ENCODE data around the gene TTLL1. TPM values are rescaled to one million over a fixed set of nuclear protein-coding genes. Genes with fewer than 3 reads are reported as not detected.

The TTLL1 gene
- total and polyA plus RNA-seq, 2 of the 4 experiments (the other 2 are of a cell fraction): 10.8 to 13.2 TPM

- H3K4me2 ChIP-seq (ENCODE audit: low read depth, low read length): no peak overlapping the region
- BruUV-seq (replicated peaks): no TSS peak
- no peak overlapping the region for H3K27ac ChIP-seq (ENCODE audit: insufficient read depth, low read length)
- H3K4ac ChIP-seq (ENCODE audit: low read depth, low read length): no peak overlapping the region
- ChIA-PET CTCF (no interaction called here), POLR2A (ENCODE audit: unreplicated experiment) (no interaction called here)
- no peak overlapping the region for H2AFZ ChIP-seq (replicated peaks; ENCODE audit: low read length, poor library complexity)
- H3K4me1 ChIP-seq (ENCODE audit: control insufficient read depth, insufficient read depth, low read length): no peaks in the 10 kb centered on the region
- H3K9me3 ChIP-seq (ENCODE audit: control insufficient read depth, insufficient read depth, low read length): no peaks in the 10 kb centered on the region
- no peaks in the 10 kb centered on the region for H3K27me3 ChIP-seq (ENCODE audit: control insufficient read depth, insufficient read depth, low read length)
- no peak overlapping the region for H2BK120ac ChIP-seq (ENCODE audit: low read depth, low read length)
- H4K20me1 ChIP-seq (ENCODE audit: insufficient read depth, low read length): no peaks in the 10 kb centered on the region; the same call in 1 of the 2 replicates
- H3K9me1 ChIP-seq (ENCODE audit: insufficient read depth, low read length): no peaks in the 10 kb centered on the region
- no peak overlapping the region for H3K4me3 ChIP-seq (ENCODE audit: insufficient read depth, low read depth, low read length)
- H2BK5ac ChIP-seq (ENCODE audit: low read depth, low read length, poor library complexity, severe bottlenecking): no peak overlapping the region
- no peak overlapping the region for H3K9ac ChIP-seq (ENCODE audit: low read depth, low read length)
- no peak overlapping the region for H3K14ac ChIP-seq (replicated peaks; ENCODE audit: low read depth, low read length)
- H3K56ac ChIP-seq (ENCODE audit: extremely low read depth, insufficient read depth, low read length): no peak overlapping the region
- H3K23ac ChIP-seq (ENCODE audit: low read depth, low read length): no peak overlapping the region
- in situ Hi-C loops (cut with MboI; ENCODE audit: low sequenced_read_pairs): no loop called here
- H3K36me3 ChIP-seq (ENCODE audit: control insufficient read depth, insufficient read depth, low read length): peaks cover 43% of the 10 kb centered on the region
- intact Hi-C loops (cut with micrococcal nuclease): no loop called here
- no peak overlapping the region for H2AK5ac ChIP-seq (ENCODE audit: low read depth, low read length)
- no peak overlapping the region for H2BK20ac ChIP-seq (ENCODE audit: low read depth, low read length)
- no peak overlapping the region for H2BK15ac ChIP-seq (ENCODE audit: low read depth, low read length)
- dilution Hi-C loops (cut with HindIII; ENCODE audit: low sequenced_read_pairs, unreplicated experiment): no loop called here
- H3K18ac ChIP-seq (ENCODE audit: low read depth, low read length): no peak overlapping the region
- 92% methylated on average over 2 of the region's 4 CpGs; no CpG with 5 or more reads in 1 of the 2 experiments for WGBS, 2 experiments (ENCODE audit: extremely low coverage in 2 of 2, insufficient read length in 1 of 2)
- H2AK9ac ChIP-seq (replicated peaks; ENCODE audit: low read depth, low read length, poor library complexity): no peak overlapping the region
- ATAC-seq (ENCODE audit: low read depth) (no peak), DNase-seq (no peak)
- no peak overlapping the region for H4K91ac ChIP-seq (ENCODE audit: insufficient read depth, low read depth, low read length)
- H3K79me1 ChIP-seq (ENCODE audit: low read depth in 1 of 2, low read length in 2 of 2): peaks cover 0 to 5% of the 10 kb centered on the region in 2 experiments; a peak in 1 of 4 replicates
- no peak overlapping the region for H4K5ac ChIP-seq (ENCODE audit: low read depth, low read length)
- no peak overlapping the region for H4K8ac ChIP-seq (ENCODE audit: low read depth in 2 of 2, low read length in 2 of 2)
- no peak for TF ChIP-seq CHD1 (IDR thresholded peaks at IDR 0.05; ENCODE audit: low read depth, low read length)
- no peak for TF ChIP-seq CEBPB (IDR thresholded peaks at IDR 0.05; ENCODE audit: low read depth, low read length)
- TF ChIP-seq SMC3 (IDR thresholded peaks at IDR 0.05; ENCODE audit: low read depth, low read length): no peak
- TF ChIP-seq ELK1 (IDR thresholded peaks at IDR 0.05; ENCODE audit: borderline replicate concordance, low read depth, low read length): no peak
- no peak for TF ChIP-seq MXI1 (IDR thresholded peaks at IDR 0.05; ENCODE audit: borderline replicate concordance, low read depth, low read length)
- TF ChIP-seq USF2 (IDR thresholded peaks at IDR 0.05; ENCODE audit: low read depth, low read length): no peak
- no peak for TF ChIP-seq RFX5 (IDR thresholded peaks at IDR 0.05; ENCODE audit: low read depth, low read length)
- TF ChIP-seq CTCF (conservative IDR thresholded peaks at IDR 0.05; ENCODE audit: low read depth, low read length): no peak
- TF ChIP-seq MAZ (IDR thresholded peaks at IDR 0.05; ENCODE audit: borderline replicate concordance, low read depth, low read length): no peak
- TF ChIP-seq POLR2A (IDR thresholded peaks at IDR 0.05; ENCODE audit: low read depth, low read length): no peak
- no peak for TF ChIP-seq RAD21 (IDR thresholded peaks at IDR 0.05; ENCODE audit: low read length)
- TF ChIP-seq MAFK (IDR thresholded peaks at IDR 0.05; ENCODE audit: low read depth, low read length): no peak
- no peak for TF ChIP-seq NFE2L2 (IDR thresholded peaks at IDR 0.05; ENCODE audit: low read depth, low read length)
- TF ChIP-seq RCOR1 (IDR thresholded peaks at IDR 0.05; ENCODE audit: insufficient replicate concordance, low read length): no peak
- no peak for TF ChIP-seq BHLHE40 (IDR thresholded peaks at IDR 0.05; ENCODE audit: low read depth, low read length)
- TF ChIP-seq FOS (IDR thresholded peaks at IDR 0.05; ENCODE audit: low read depth, low read length): no peak
Observed at GRCh38 chr22:43134553-43134952, 45.4 kb upstream of the TTLL1 start.
